Keratinocyte (primary cell): ENCODE data around the gene UTS2B. TPM values are rescaled to one million over a fixed set of nuclear protein-coding genes. Genes with fewer than 3 reads are reported as not detected.

ENCODE experiments used
- DNase-seq: peaks from one replicate; pipeline ENCODE4 v3.0.0-alpha.2; 2011; ENCODE audit warnings: low read depth, missing footprints, low spot score
- FAIRE-seq: peaks from 2 replicates; lab custom pipeline; 2011; peaks lifted over from hg19 to GRCh38; lab: Jason Lieb, UNC
- H2AFZ ChIP-seq: 2 replicates; pipeline ENCODE4 v1.6.0; 2012; ENCODE audit warnings: low read length, control low read depth, inconsistent platforms; ENCODE audit not compliant: control insufficient read depth
- H3K27ac ChIP-seq: 2 replicates; pipeline ENCODE4 v1.5.1; 2011; ENCODE audit warnings: low read length; ENCODE audit not compliant: control insufficient read depth, insufficient read depth
- H3K27me3 ChIP-seq: 3 replicates; pipeline ENCODE4 v1.6.0; 2011; ENCODE audit warnings: low read length; ENCODE audit not compliant: control insufficient read depth, insufficient read depth; ENCODE audit errors: extremely low read depth
- H3K36me3 ChIP-seq, 2 experiments: 2 replicates in 1 of 2; 3 replicates in 1 of 2; pipeline ENCODE4 v1.5.1; 2011; ENCODE audit warnings: low read length in 2 of 2, mild to moderate bottlenecking in 1 of 2; ENCODE audit not compliant: control insufficient read depth in 2 of 2, insufficient read depth in 2 of 2; ENCODE audit errors: extremely low read depth in 1 of 2
- H3K4me1 ChIP-seq: 3 replicates; pipeline ENCODE4 v1.5.1; 2011; ENCODE audit warnings: low read length; ENCODE audit not compliant: control insufficient read depth, insufficient read depth; ENCODE audit errors: extremely low read depth
- H3K4me2 ChIP-seq: 3 replicates; pipeline ENCODE4 v1.6.0; 2011; ENCODE audit warnings: low read depth, low read length; ENCODE audit not compliant: control insufficient read depth, insufficient read depth; ENCODE audit errors: extremely low read depth
- H3K4me3 ChIP-seq, 3 experiments: fragments of 200-600 bp in 1 of 3; sonication (generic) in 1 of 3; 2 replicates in 2 of 3; 3 replicates in 1 of 3; pipeline ENCODE4 v1.5.1; 2011 to 2016; ENCODE audit warnings: low read length in 3 of 3, mild to moderate bottlenecking in 3 of 3, control low read depth in 2 of 3, inconsistent platforms in 1 of 3, low read depth in 1 of 3, mixed read lengths in 1 of 3, mixed run types in 1 of 3, moderate library complexity in 1 of 3; ENCODE audit not compliant: control insufficient read depth in 2 of 3, insufficient read depth in 2 of 3; ENCODE audit errors: extremely low read depth in 1 of 3
- H3K79me2 ChIP-seq: 2 replicates; pipeline ENCODE4 v1.6.0; 2012; ENCODE audit warnings: low read length; ENCODE audit not compliant: control insufficient read depth, insufficient read depth
- H3K9ac ChIP-seq: 3 replicates; pipeline ENCODE4 v1.6.0; 2011; ENCODE audit warnings: low read length; ENCODE audit not compliant: control insufficient read depth, insufficient read depth; ENCODE audit errors: extremely low read depth
- H3K9me1 ChIP-seq: 3 replicates; pipeline ENCODE4 v1.6.0; 2011; ENCODE audit warnings: low read length; ENCODE audit not compliant: control insufficient read depth, insufficient read depth; ENCODE audit errors: extremely low read depth
- H3K9me3 ChIP-seq: 2 replicates; pipeline ENCODE4 v1.5.1; 2012; ENCODE audit warnings: low read depth, low read length; ENCODE audit not compliant: control insufficient read depth
- H4K20me1 ChIP-seq: 3 replicates; pipeline ENCODE4 v1.6.0; 2011; ENCODE audit warnings: low read length; ENCODE audit not compliant: control insufficient read depth, insufficient read depth; ENCODE audit errors: extremely low read depth
- CTCF ChIP-seq, 3 experiments: IDR thresholded peaks in 1 of 3; conservative IDR thresholded peaks in 1 of 3; optimal IDR thresholded peaks in 1 of 3; 2 replicates in 2 of 3; 3 replicates in 1 of 3; pipeline versions ENCODE3 to v1.5.1; 2011; ENCODE audit warnings: low read length in 3 of 3, mild to moderate bottlenecking in 3 of 3, moderate library complexity in 2 of 3, control low read depth in 1 of 3, inconsistent platforms in 1 of 3; ENCODE audit not compliant: insufficient read depth in 2 of 3; ENCODE audit errors: extremely low read depth in 1 of 3
- EZH2 ChIP-seq: IDR thresholded peaks from one replicate; pipeline ENCODE4 v1.6.1; 2012; ENCODE audit warnings: inconsistent platforms, mild to moderate bottlenecking, low read length, moderate library complexity
- dilution Hi-C: fragments of 300-500 bp; cut with MboI; formaldehyde crosslinking; loops from one replicate; pipeline ENCODE4 v1.7.0; 2020; ENCODE audit warnings: low sequenced_read_pairs; ENCODE audit not compliant: extremely low pct_ligation_motif_present
- polyA plus RNA-seq, 5 experiments: library from polyadenylated mRNA; depleted of rRNA in 3 of 5; stranded (reverse) in 3 of 5; stranded (forward) in 1 of 5; unstranded in 1 of 5; fragments of >200 nt; gene quantifications; 1 replicate in 1 of 5; 2 replicates in 3 of 5; 3 replicates in 1 of 5; pipeline versions ENCODE4 v1.2.1 to v1.2.3, GENCODE V29; 2011 to 2012; ENCODE audit warnings: missing spikeins in 2 of 5, low read depth in 1 of 5, low replicate concordance in 1 of 5

The UTS2B gene
- polyA plus RNA-seq, 1 donor (not counting 4 experiments of a cell fraction or from before 2014, with no cell fraction given): not detected

GRCh38 chr3:191363221-191363620, 32.9 kb upstream of the UTS2B start:
- dilution Hi-C loops: no loop called here
- H3K79me2 ChIP-seq: peaks cover 7% of the 10 kb centered on the region
- no peak overlapping the region for H2AFZ ChIP-seq
- H3K9me3 ChIP-seq: no peaks in the 10 kb centered on the region
- no peak for TF ChIP-seq EZH2
- no peak for TF ChIP-seq CTCF (optimal IDR thresholded peaks at IDR 0.05 in 1 of 3, IDR thresholded peaks at IDR 0.05 in 1 of 3, conservative IDR thresholded peaks at IDR 0.05 in 1 of 3; ENCODE audit: extremely low read depth in 1 of 3, insufficient read depth in 2 of 3, low read length in 3 of 3)
- H3K9ac ChIP-seq: no peak overlapping the region
- H4K20me1 ChIP-seq: no peaks in the 10 kb centered on the region
- H3K4me1 ChIP-seq: peaks cover 48% of the 10 kb centered on the region
- no peak overlapping the region for H3K4me3 ChIP-seq
- H3K36me3 ChIP-seq: peaks cover 3 to 12% of the 10 kb centered on the region in 2 experiments
- FAIRE-seq: no peak
- no peak for DNase-seq
- no peaks in the 10 kb centered on the region for H3K27me3 ChIP-seq
- H3K4me2 ChIP-seq: peak overlapping the region; percentile 47
- H3K9me1 ChIP-seq: no peaks in the 10 kb centered on the region
- peak overlapping the region; percentile 10 for H3K27ac ChIP-seq

GRCh38 chr3:191362524-191363090, 32.3 kb upstream of the UTS2B start:
- H3K4me1 ChIP-seq: peaks cover 54% of the 10 kb centered on the region
- H3K9me1 ChIP-seq: no peaks in the 10 kb centered on the region
- TF ChIP-seq EZH2: no peak
- no peak for TF ChIP-seq CTCF (optimal IDR thresholded peaks at IDR 0.05 in 1 of 3, IDR thresholded peaks at IDR 0.05 in 1 of 3, conservative IDR thresholded peaks at IDR 0.05 in 1 of 3; ENCODE audit: extremely low read depth in 1 of 3, insufficient read depth in 2 of 3, low read length in 3 of 3)
- peaks cover 9% of the 10 kb centered on the region for H3K79me2 ChIP-seq
- peak overlapping the region; percentile 10 for H3K27ac ChIP-seq
- H4K20me1 ChIP-seq: no peaks in the 10 kb centered on the region
- no peak overlapping the region for H2AFZ ChIP-seq
- no peaks in the 10 kb centered on the region for H3K9me3 ChIP-seq
- no peak overlapping the region for H3K9ac ChIP-seq
- peaks cover 3 to 12% of the 10 kb centered on the region in 2 experiments for H3K36me3 ChIP-seq
- DNase-seq (no peak), FAIRE-seq (no peak)
- dilution Hi-C loops: no loop called here
- H3K27me3 ChIP-seq: no peaks in the 10 kb centered on the region
- H3K4me3 ChIP-seq: no peak overlapping the region
- H3K4me2 ChIP-seq: no peak overlapping the region
